HepG2 (cell line): Measurements from ENCODE around the gene UBE2B. TPM values are rescaled to one million over a fixed set of nuclear protein-coding genes. Genes with fewer than 3 reads are reported as not detected.

Source experiments
- ATM ChIP-seq: fragments of 450-650 bp; IDR thresholded peaks from 2 replicates; pipeline ENCODE4 v1.7.1; 2017; ENCODE audit warnings: mild to moderate bottlenecking, borderline replicate concordance
- JUNB ChIP-seq: sonication (generic); formaldehyde crosslinking; IDR thresholded peaks from 2 replicates; pipeline ENCODE4 v1.8.0; 2022; ENCODE audit warnings: missing genetic modification reagents, mild to moderate bottlenecking, borderline replicate concordance
- NFE2 ChIP-seq: sonication (generic); formaldehyde crosslinking; IDR thresholded peaks from 2 replicates; pipeline ENCODE4 v1.4.0; 2020; ENCODE audit warnings: missing genetic modification reagents
- PBX3 ChIP-seq: sonication (generic); formaldehyde crosslinking; IDR thresholded peaks from 2 replicates; pipeline ENCODE4 v1.8.1; 2023; ENCODE audit warnings: missing genetic modification reagents, inconsistent platforms, borderline replicate concordance
- POGZ ChIP-seq: sonication (generic); formaldehyde crosslinking; IDR thresholded peaks from 2 replicates; pipeline ENCODE4 v1.4.0; 2020; ENCODE audit warnings: mild to moderate bottlenecking, missing genetic modification reagents
- SMARCC2 ChIP-seq: fragments of 450-650 bp; IDR thresholded peaks from 2 replicates; pipeline ENCODE4 v1.6.1; 2017; ENCODE audit warnings: antibody characterized with exemption, mild to moderate bottlenecking
- TSC22D2 ChIP-seq: sonication (generic); formaldehyde crosslinking; IDR thresholded peaks from 2 replicates; pipeline ENCODE4 v1.5.1; 2020; ENCODE audit warnings: missing genetic modification reagents, mild to moderate bottlenecking, borderline replicate concordance
- U2AF2 ChIP-seq: fragments of 200-400 bp; formaldehyde crosslinking; IDR thresholded peaks from 2 replicates; pipeline ENCODE4 v1.6.1; 2017; ENCODE audit warnings: low read depth, mild to moderate bottlenecking, low read length
- YY1 ChIP-seq: IDR thresholded peaks from 2 replicates; pipeline ENCODE4 v1.6.1; 2011; ENCODE audit warnings: low read length, low read depth, moderate library complexity, mild to moderate bottlenecking; ENCODE audit not compliant: insufficient read depth, insufficient replicate concordance
- ZBTB40 ChIP-seq, 2 experiments: fragments of 450-650 bp in 1 of 2; sonication (generic) in 1 of 2; formaldehyde crosslinking in 1 of 2; IDR thresholded peaks; 2 replicates each; pipeline versions ENCODE4 v1.6.1 to v1.8.0; 2016 to 2022; ENCODE audit warnings: antibody characterized with exemption in 1 of 2, mild to moderate bottlenecking in 1 of 2, missing genetic modification reagents in 1 of 2
- ZFP36L1 ChIP-seq: sonication (generic); formaldehyde crosslinking; IDR thresholded peaks from 2 replicates; pipeline ENCODE4 v1.8.0; 2022; ENCODE audit warnings: mild to moderate bottlenecking, missing genetic modification reagents, moderate library complexity
- ZFP90 ChIP-seq: sonication (generic); formaldehyde crosslinking; IDR thresholded peaks from 2 replicates; pipeline ENCODE4 v1.8.0; 2022; ENCODE audit warnings: missing genetic modification reagents, mild to moderate bottlenecking, inconsistent platforms, borderline replicate concordance
- ZNF205 ChIP-seq: IDR thresholded peaks from 2 replicates; pipeline ENCODE4 v1.6.1; 2018; ENCODE audit warnings: missing biosample characterization, missing genetic modification reagents
- ZNF33A ChIP-seq: sonication (generic); formaldehyde crosslinking; IDR thresholded peaks from 2 replicates; pipeline ENCODE4 v1.5.1; 2020; ENCODE audit warnings: missing genetic modification reagents, mild to moderate bottlenecking, moderate library complexity, borderline replicate concordance
- ZNF33B ChIP-seq: sonication (generic); formaldehyde crosslinking; IDR thresholded peaks from 2 replicates; pipeline ENCODE4 v1.5.1; 2020; ENCODE audit warnings: mild to moderate bottlenecking, missing genetic modification reagents
- ZNF501 ChIP-seq: sonication (generic); formaldehyde crosslinking; IDR thresholded peaks from 2 replicates; pipeline ENCODE4 v1.5.1; 2020; ENCODE audit warnings: mild to moderate bottlenecking, moderate library complexity, missing genetic modification reagents
- ZNF619 ChIP-seq: sonication (generic); formaldehyde crosslinking; IDR thresholded peaks from 2 replicates; pipeline ENCODE4 v1.4.0; 2020; ENCODE audit warnings: mild to moderate bottlenecking, missing genetic modification reagents
- ZNF724P ChIP-seq: sonication (generic); formaldehyde crosslinking; IDR thresholded peaks from 2 replicates; pipeline ENCODE4 v1.8.0; 2022; ENCODE audit warnings: missing genetic modification reagents, borderline replicate concordance
- polyA plus RNA-seq, 8 experiments: library from polyadenylated mRNA; depleted of rRNA in 3 of 8; stranded (reverse) in 7 of 8; unstranded in 1 of 8; fragments of >200 nt; fragmentation: Illumina TruSeq in 4 of 8; extraction: Trizol in 4 of 8; gene quantifications; 2 replicates each; pipeline versions ENCODE4 v1.2.1 to v1.2.3, GENCODE V29; 2011 to 2016; ENCODE audit warnings: low read depth in 4 of 8, missing spikeins in 1 of 8, mixed read lengths in 1 of 8; ENCODE audit not compliant: insufficient read depth in 1 of 8
- total RNA-seq, 5 experiments: library from RNA; depleted of rRNA; stranded (reverse); fragments of >200 nt; fragmentation: Illumina TruSeq; extraction: Trizol; gene quantifications; 2 replicates each; pipeline ENCODE4 v1.2.3, GENCODE V29; 2016; ENCODE audit warnings: low read depth in 1 of 5

Gene UBE2B
- total and polyA plus RNA-seq, 2 of the 13 experiments (the other 11 are each of a cell fraction or from before 2014, with no cell fraction given), result 25.2 to 56.0 TPM

- TF ChIP-seq ZNF724P (CRISPR knock-in tag), result no peak
- TF ChIP-seq NFE2 (CRISPR knock-in tag), result no peak
- TF ChIP-seq ZNF619 (CRISPR knock-in tag), result no peak
- TF ChIP-seq ZNF501, result peak; percentile 52; the same call in 1 of the 2 replicates
- TF ChIP-seq SMARCC2, result no peak
- no peak for TF ChIP-seq JUNB
- peak; percentile 90; the same call in 1 of the 2 replicates for TF ChIP-seq TSC22D2
- TF ChIP-seq ZNF33B, result peak; percentile 63; the same call in 1 of the 2 replicates
- TF ChIP-seq ZNF33A (CRISPR knock-in tag), result 0 out of 2 replicates have a peak, but pooled peaks have one; percentile 59
- TF ChIP-seq POGZ, result peak; percentile 82
- TF ChIP-seq ZFP90 (CRISPR knock-in tag), result peak; percentile 89
- no peak for TF ChIP-seq YY1
- TF ChIP-seq ATM, result no peak
- TF ChIP-seq ZFP36L1 (CRISPR knock-in tag), result 0 out of 2 replicates have a peak, but pooled peaks have one; percentile 24
- TF ChIP-seq ZBTB40 (IDR thresholded peaks at IDR 0.05), result no peak
- peak; percentile 68 for TF ChIP-seq ZBTB40 (CRISPR knock-in tag; IDR thresholded peaks at IDR 0.05)
- TF ChIP-seq ZNF205 (CRISPR knock-in tag), result no peak
- TF ChIP-seq PBX3, result no peak
- 0 out of 2 replicates have a peak, but pooled peaks have one; percentile 19 for TF ChIP-seq U2AF2
Observed at GRCh38 chr5:134370871-134371833, at the start of gene UBE2B (continued).
